CD14-positive monocyte (primary cell): ENCODE results near the gene FAM193A. TPM values are rescaled to one million over a fixed set of nuclear protein-coding genes. Genes with fewer than 3 reads are reported as not detected.

ENCODE experiments used
- DNase-seq, 3 donors: peaks; one replicate each; pipeline ENCODE4 v3.0.0-alpha.2; 2011 to 2022
- H2AFZ ChIP-seq: 2 replicates; pipeline ENCODE4 v1.6.0; 2012; ENCODE audit warnings: mild to moderate bottlenecking, low read depth, low read length, inconsistent platforms; ENCODE audit not compliant: insufficient read depth, poor library complexity, severe bottlenecking
- H3K27ac ChIP-seq, 2 donors: 1 replicate in 1 of 2; 2 replicates in 1 of 2; pipeline ENCODE4 v1.5.1; 2012 to 2013; ENCODE audit warnings: low read length in 2 of 2, control low read depth in 1 of 2, inconsistent platforms in 1 of 2, low read depth in 1 of 2, mild to moderate bottlenecking in 1 of 2
- H3K27me3 ChIP-seq, 2 donors: one replicate each; pipeline versions ENCODE4 v1.6.0 to v1.6.1; 2011 to 2013; ENCODE audit warnings: low read length in 2 of 2; ENCODE audit not compliant: control insufficient read depth in 2 of 2, insufficient read depth in 2 of 2
- H3K36me3 ChIP-seq, 2 donors: replicated peaks in 1 of 2; 1 replicate in 1 of 2; 2 replicates in 1 of 2; pipeline versions ENCODE4 v1.5.1 to v1.6.1; 2012 to 2013; ENCODE audit warnings: low read length in 2 of 2, control low read depth in 1 of 2, inconsistent platforms in 1 of 2, mild to moderate bottlenecking in 1 of 2; ENCODE audit not compliant: insufficient read depth in 2 of 2, control insufficient read depth in 1 of 2
- H3K4me1 ChIP-seq, 2 donors: 1 replicate in 1 of 2; 2 replicates in 1 of 2; pipeline versions ENCODE4 v1.5.1 to v1.6.1; 2012 to 2013; ENCODE audit warnings: low read length in 2 of 2, control low read depth in 1 of 2, inconsistent platforms in 1 of 2, mild to moderate bottlenecking in 1 of 2, moderate library complexity in 1 of 2; ENCODE audit not compliant: insufficient read depth in 2 of 2, control insufficient read depth in 1 of 2
- H3K4me2 ChIP-seq: replicated peaks from 2 replicates; pipeline ENCODE3; 2012; ENCODE audit warnings: low read length, moderate library complexity, mild to moderate bottlenecking; ENCODE audit not compliant: poor library complexity, severe bottlenecking; ENCODE audit errors: extremely low read depth
- H3K4me3 ChIP-seq, 3 experiments: fragments of 200-600 bp in 1 of 3; sonication (generic) in 1 of 3; replicated peaks in 1 of 3; 1 replicate in 2 of 3; 2 replicates in 1 of 3; pipeline ENCODE4 v1.5.1; 2011 to 2013; ENCODE audit warnings: low read length in 3 of 3, mild to moderate bottlenecking in 3 of 3, control low read depth in 2 of 3, low read depth in 2 of 3, inconsistent platforms in 1 of 3, moderate library complexity in 1 of 3
- H3K79me2 ChIP-seq: 2 replicates; pipeline ENCODE4 v1.6.0; 2012; ENCODE audit warnings: mild to moderate bottlenecking, control low read depth, inconsistent platforms, low read length, moderate library complexity; ENCODE audit not compliant: insufficient read depth
- H3K9ac ChIP-seq: 2 replicates; pipeline ENCODE4 v1.6.0; 2017; ENCODE audit warnings: low read length, mild to moderate bottlenecking; ENCODE audit not compliant: insufficient read depth, poor library complexity, severe bottlenecking
- H3K9me3 ChIP-seq, 2 donors: replicated peaks in 1 of 2; 1 replicate in 1 of 2; 2 replicates in 1 of 2; pipeline versions ENCODE4 v1.5.1 to v1.6.1; 2012 to 2013; ENCODE audit warnings: low read length in 2 of 2, control low read depth in 1 of 2; ENCODE audit not compliant: control insufficient read depth in 1 of 2, insufficient read depth in 1 of 2
- H4K20me1 ChIP-seq: 2 replicates; pipeline ENCODE4 v1.6.0; 2012; ENCODE audit warnings: mild to moderate bottlenecking, low read length, control low read depth, moderate library complexity; ENCODE audit not compliant: insufficient read depth
- H3K27ac Mint-ChIP-seq, 7 donors: one replicate each; pipeline ENCODE4 v1.8.0; 2020; ENCODE audit warnings: mild to moderate bottlenecking in 7 of 7, mixed read lengths in 7 of 7, moderate library complexity in 6 of 7, inconsistent platforms in 2 of 7
- H3K27me3 Mint-ChIP-seq, 3 donors: one replicate each; pipeline ENCODE4 v1.8.0; 2021 to 2022; ENCODE audit warnings: low read depth in 3 of 3, mild to moderate bottlenecking in 3 of 3, mixed read lengths in 3 of 3, moderate library complexity in 3 of 3, inconsistent platforms in 1 of 3
- H3K36me3 Mint-ChIP-seq, 2 donors: one replicate each; pipeline ENCODE4 v1.8.0; 2020; ENCODE audit warnings: mixed read lengths in 2 of 2, inconsistent platforms in 1 of 2, mild to moderate bottlenecking in 1 of 2
- H3K4me1 Mint-ChIP-seq: one replicate; pipeline ENCODE4 v1.8.0; 2020; ENCODE audit warnings: mild to moderate bottlenecking, mixed read lengths
- H3K4me3 Mint-ChIP-seq, 2 donors: one replicate each; pipeline ENCODE4 v1.8.0; 2020; ENCODE audit warnings: mild to moderate bottlenecking in 2 of 2, mixed read lengths in 2 of 2, moderate library complexity in 1 of 2
- H3K9me3 Mint-ChIP-seq, 7 donors: one replicate each; pipeline ENCODE4 v1.8.0; 2020 to 2022; ENCODE audit warnings: mixed read lengths in 7 of 7, mild to moderate bottlenecking in 6 of 7, moderate library complexity in 6 of 7, inconsistent platforms in 2 of 7
- CTCF ChIP-seq: fragments of 200-600 bp; IDR thresholded peaks from one replicate; pipeline ENCODE4 v1.8.0; 2022; ENCODE audit warnings: antibody characterized with exemption, mild to moderate bottlenecking
- WGBS: methylation state at CpG from one replicate; pipeline ENCODE4 v1.1.5; 2013; ENCODE audit warnings: missing lambda C conversion rate; ENCODE audit not compliant: insufficient coverage; 5-methylcytosine and 5-hydroxymethylcytosine counted together
- intact Hi-C, 2 donors: fragments of 100-400 bp; cut with micrococcal nuclease; formaldehyde crosslinking; loops; one replicate each; pipeline versions ENCODE4 v1.15.0 to v1.15.1; 2023
- polyA plus RNA-seq, 3 donors: library from polyadenylated mRNA; depleted of rRNA in 1 of 3; unstranded in 2 of 3; stranded (reverse) in 1 of 3; fragments of 300-500 nt in 2 of 3; fragments of >200 nt in 1 of 3; fragmentation: Illumina TruSeq in 2 of 3; gene quantifications; 1 replicate in 2 of 3; 2 replicates in 1 of 3; pipeline ENCODE4 v1.2.3, GENCODE V29; 2012 to 2021

Gene FAM193A
- polyA plus RNA-seq, 3 donors, result 0.66 to 11.8 (median 0.82) TPM

- peaks cover 78% of the 10 kb centered on the region for H4K20me1 ChIP-seq
- DNase-seq, result no peak
- H3K36me3 Mint-ChIP-seq, result peaks cover 59 to 81% of the 10 kb centered on the region in 2 donors
These were observed 28.6 kb upstream of the FAM193A start for GRCh38 chr4:2507855-2508254.

GRCh38 chr4:2510351-2511259 lies 25.8 kb upstream of the FAM193A start:
- H3K36me3 Mint-ChIP-seq, result peaks cover 74 to 87% of the 10 kb centered on the region in 2 donors
- no peak overlapping the region for H3K4me3 Mint-ChIP-seq
- peak overlapping the region in 1 of 2 donors; percentile 27 for H3K27ac ChIP-seq

More at GRCh38 chr4:2507855-2508254, 28.6 kb upstream of the FAM193A start:
- Histone ChIP-seq H3K4me2 (no peak overlapping the region), H3K79me2 (peaks cover 56% of the 10 kb centered on the region), H3K27ac (peak overlapping the region in 1 of 2 donors; percentile 42), H3K4me1 (no peaks in the 10 kb centered on the region), H2AFZ (no peak overlapping the region), H3K9me3 (no peaks in the 10 kb centered on the region), H3K27me3 (no peaks in the 10 kb centered on the region), H3K4me3 (no peak overlapping the region), H3K36me3 (peaks cover 48 to 89% of the 10 kb centered on the region in 2 donors), H3K9ac (no peak overlapping the region)
- Mint-ChIP-seq H3K27ac (peak overlapping the region in 3 of 7 donors; percentile 26 to 59 (median 28)), H3K4me3 (no peak overlapping the region), H3K9me3 (no peaks in the 10 kb centered on the region), H3K4me1 (no peaks in the 10 kb centered on the region), H3K27me3 (no peaks in the 10 kb centered on the region)
- intact Hi-C loops, result no loop called here
- TF ChIP-seq CTCF, result no peak
- 96% methylated on average over 5 of the region's 7 CpGs for WGBS

More at GRCh38 chr4:2510351-2511259, 25.8 kb upstream of the FAM193A start:
- Histone ChIP-seq H2AFZ (no peak overlapping the region), H3K4me1 (no peaks in the 10 kb centered on the region), H3K9me3 (no peaks in the 10 kb centered on the region), H4K20me1 (peaks cover 70% of the 10 kb centered on the region), H3K36me3 (peaks cover 70 to 95% of the 10 kb centered on the region in 2 donors), H3K4me2 (no peak overlapping the region), H3K9ac (no peak overlapping the region), H3K4me3 (no peak overlapping the region), H3K79me2 (peaks cover 40% of the 10 kb centered on the region), H3K27me3 (no peaks in the 10 kb centered on the region)
- DNase-seq, result no peak
- peak overlapping the region in 4 of 7 donors; percentile 31 to 59 (median 49) for H3K27ac Mint-ChIP-seq
- no peaks in the 10 kb centered on the region for H3K4me1 Mint-ChIP-seq
- H3K9me3 Mint-ChIP-seq, result no peaks in the 10 kb centered on the region
- WGBS, result 97% methylated on average over 13 of the region's 13 CpGs
- H3K27me3 Mint-ChIP-seq, result no peaks in the 10 kb centered on the region
- no peak for TF ChIP-seq CTCF
- intact Hi-C loops, result no loop called here
